ENCODE results near the gene TRIM8. TPM values are rescaled to one million over a fixed set of nuclear protein-coding genes. Genes with fewer than 3 reads are reported as not detected.

The TRIM8 gene
- total RNA-seq, 1 donor from 2014 or later = 30.2 TPM

DNA sequence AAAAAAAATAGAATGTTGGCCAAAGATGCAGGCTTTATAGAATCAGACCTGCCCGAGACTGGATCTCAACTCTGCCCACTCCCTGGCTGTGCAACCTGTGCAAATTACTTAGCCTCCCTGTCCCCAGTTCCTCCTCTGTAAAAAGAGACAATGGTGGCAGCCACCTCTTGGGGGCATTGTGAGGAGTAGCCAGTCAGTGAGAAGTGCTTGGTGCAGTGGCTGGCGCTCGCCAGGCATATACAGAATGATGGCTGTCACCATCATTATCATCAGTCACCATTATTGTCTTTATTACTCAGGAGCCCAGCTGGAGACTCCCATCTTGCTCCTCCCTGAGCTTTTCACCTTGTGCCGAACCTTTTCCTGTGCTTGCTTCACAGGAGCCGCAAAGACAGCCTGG, 29.4 kb upstream of the TRIM8 start:
- no peak for FAIRE-seq
- no peak for DNase-seq (ENCODE audit: low spot score in 2 of 2)

- DNase-seq (ENCODE audit: low spot score in 2 of 2) = no peak
- no peak for FAIRE-seq
Observed at GRCh38 chr10:102615361-102615760, 28.9 kb upstream of the TRIM8 start.

DNA sequence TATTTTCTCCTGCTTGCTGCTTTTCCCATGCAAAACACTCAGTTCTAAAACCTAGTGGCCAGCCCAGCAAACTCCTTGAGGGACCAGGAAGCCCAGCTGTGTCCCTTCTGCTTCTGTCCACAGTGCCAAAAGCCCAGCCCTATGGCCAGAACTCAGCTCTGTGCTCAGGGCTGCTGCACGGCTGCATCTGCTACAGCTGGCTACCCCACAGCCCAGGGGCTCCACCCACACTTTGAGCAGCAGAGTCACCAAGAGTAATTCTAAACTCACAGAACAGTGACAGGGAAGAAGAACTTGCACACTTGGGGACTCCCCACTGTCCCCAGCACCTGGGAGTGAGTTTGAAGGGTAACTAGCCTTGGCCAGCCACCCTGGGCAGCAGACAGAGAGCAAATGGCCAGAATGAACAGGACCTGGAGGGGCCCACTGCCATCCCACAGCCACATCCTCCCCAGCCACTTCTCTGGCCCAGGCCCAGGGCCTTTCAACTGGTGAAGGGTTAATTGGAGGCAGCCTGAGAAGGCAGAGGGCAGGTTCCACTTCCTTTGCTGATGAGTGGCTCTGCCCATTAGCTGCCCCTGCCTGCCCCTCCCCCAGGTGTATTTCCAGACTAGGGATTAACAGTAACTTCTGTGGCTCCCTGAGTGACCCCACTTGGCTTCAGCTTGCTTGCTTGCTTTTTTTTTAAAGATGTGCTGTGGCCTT, 28.1 kb upstream of the TRIM8 start:
- no peak for DNase-seq (ENCODE audit: low spot score in 2 of 2)
- FAIRE-seq = no peak

DNA sequence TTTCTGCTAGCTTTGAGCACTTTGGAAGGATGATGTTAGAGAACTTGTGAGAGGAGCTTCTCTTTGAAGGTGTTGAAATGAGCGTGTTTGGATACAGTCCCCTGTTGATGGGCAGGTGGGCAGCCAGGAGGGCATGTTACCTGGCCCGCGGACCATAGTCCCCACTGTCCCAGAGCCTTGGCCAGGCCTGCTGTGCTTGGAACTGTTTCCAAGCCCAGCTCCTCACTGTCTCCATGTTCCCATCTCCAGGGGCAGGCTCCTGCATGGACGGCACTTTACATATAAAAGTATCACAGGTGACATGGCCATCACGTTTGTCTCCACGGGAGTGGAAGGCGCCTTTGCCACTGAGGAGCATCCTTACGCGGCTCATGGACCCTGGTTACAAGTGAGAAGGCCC, 27.2 kb upstream of the TRIM8 start:
- no peak for FAIRE-seq
- DNase-seq (ENCODE audit: low spot score in 2 of 2) = no peak

- DNase-seq (ENCODE audit: low spot score in 2 of 2) = no peak
- FAIRE-seq = no peak
Observed at GRCh38 chr10:102617816-102618215, 26.5 kb upstream of the TRIM8 start.

- no peak for FAIRE-seq
- DNase-seq (ENCODE audit: low spot score in 2 of 2) = no peak
Observed at GRCh38 chr10:102619281-102619981, 24.8 kb upstream of the TRIM8 start.

DNA sequence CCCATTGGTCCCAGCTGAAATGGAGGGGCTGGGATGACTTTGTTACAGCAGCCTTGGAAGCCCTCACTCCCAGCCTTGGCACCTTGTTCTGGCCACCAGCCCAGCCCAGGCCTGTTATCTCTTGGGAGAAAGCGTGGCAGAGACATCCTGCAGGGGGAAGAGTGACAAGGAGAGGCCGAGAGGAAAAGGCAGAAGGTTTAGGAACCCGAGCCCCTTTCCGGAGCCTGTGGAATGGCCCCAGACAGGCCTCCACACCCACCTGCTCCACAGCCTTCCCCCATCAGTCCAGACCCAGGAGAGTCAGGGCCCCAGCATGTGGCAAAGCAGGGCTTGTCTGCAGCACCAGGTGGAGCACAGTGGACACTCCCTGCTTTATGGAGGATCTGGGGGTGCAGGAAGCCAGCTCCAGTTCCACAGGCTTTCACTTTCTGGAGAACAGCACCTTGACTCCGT, 24.1 kb upstream of the TRIM8 start:
- no peak for DNase-seq (ENCODE audit: low spot score in 2 of 2)

GRCh38 chr10:102620591-102621442, 23.5 kb upstream of the TRIM8 start:
- FAIRE-seq (no peak), DNase-seq (ENCODE audit: low spot score in 2 of 2) (no peak)

More for the DNA sequence above, 24.1 kb upstream of the TRIM8 start:
- FAIRE-seq = no peak

- DNase-seq (ENCODE audit: low spot score in 2 of 2) (peak in 1 of 2 donors; percentile 25), FAIRE-seq (no peak)
Observed at GRCh38 chr10:102621443-102622325, 22.6 kb upstream of the TRIM8 start.

- FAIRE-seq = no peak
Observed at GRCh38 chr10:102624094-102624493, 20.2 kb upstream of the TRIM8 start.

GRCh38 chr10:102624751-102625645, 19.3 kb upstream of the TRIM8 start:
- FAIRE-seq (no peak), DNase-seq (ENCODE audit: low spot score in 2 of 2) (no peak)

More at GRCh38 chr10:102624094-102624493, 20.2 kb upstream of the TRIM8 start:
- no peak for DNase-seq (ENCODE audit: low spot score in 2 of 2)

DNA sequence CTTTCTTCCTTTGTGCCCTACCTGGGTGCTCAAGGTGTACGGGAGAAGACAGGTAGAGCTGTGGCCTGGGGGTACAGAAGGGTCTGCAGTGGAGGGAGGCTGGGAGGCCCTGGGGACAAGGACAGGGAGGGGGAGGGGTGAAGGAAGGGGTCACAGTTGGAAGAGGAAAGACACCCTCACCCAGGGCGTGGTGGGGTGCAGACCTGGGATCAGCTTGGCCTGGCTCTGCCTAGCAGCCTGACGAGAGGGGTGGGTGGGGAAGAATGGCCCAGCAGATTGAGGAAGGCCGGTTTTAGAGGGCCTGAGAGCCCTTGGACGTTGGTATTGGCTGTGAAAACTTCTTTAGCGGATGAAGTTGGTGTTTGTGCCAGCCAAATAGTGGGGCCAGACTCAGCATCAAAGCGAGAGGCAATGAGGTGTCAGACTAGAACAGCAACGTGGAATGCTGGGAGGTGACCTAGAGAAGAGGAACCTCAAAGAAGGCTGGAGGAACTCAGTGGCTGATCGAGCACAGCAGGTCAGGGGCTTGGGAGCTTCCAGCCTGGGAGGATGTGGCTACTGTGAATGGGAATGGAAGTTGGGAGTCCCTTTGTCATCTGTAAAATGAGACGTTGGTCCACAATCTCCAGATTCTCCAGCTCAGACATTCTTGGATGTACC, 18.1 kb upstream of the TRIM8 start:
- FAIRE-seq (no peak), DNase-seq (ENCODE audit: low spot score in 2 of 2) (no peak)

- FAIRE-seq = no peak
- DNase-seq (ENCODE audit: low spot score in 2 of 2) = peak in 1 of 2 donors; percentile 31
Observed at GRCh38 chr10:102627291-102627735, 17.0 kb upstream of the TRIM8 start.

- FAIRE-seq = no peak
- no peak for DNase-seq (ENCODE audit: low spot score in 2 of 2)
Observed at GRCh38 chr10:102627736-102628293, 16.5 kb upstream of the TRIM8 start.

GRCh38 chr10:102628451-102628911, 15.8 kb upstream of the TRIM8 start:
- no peak for FAIRE-seq

DNA sequence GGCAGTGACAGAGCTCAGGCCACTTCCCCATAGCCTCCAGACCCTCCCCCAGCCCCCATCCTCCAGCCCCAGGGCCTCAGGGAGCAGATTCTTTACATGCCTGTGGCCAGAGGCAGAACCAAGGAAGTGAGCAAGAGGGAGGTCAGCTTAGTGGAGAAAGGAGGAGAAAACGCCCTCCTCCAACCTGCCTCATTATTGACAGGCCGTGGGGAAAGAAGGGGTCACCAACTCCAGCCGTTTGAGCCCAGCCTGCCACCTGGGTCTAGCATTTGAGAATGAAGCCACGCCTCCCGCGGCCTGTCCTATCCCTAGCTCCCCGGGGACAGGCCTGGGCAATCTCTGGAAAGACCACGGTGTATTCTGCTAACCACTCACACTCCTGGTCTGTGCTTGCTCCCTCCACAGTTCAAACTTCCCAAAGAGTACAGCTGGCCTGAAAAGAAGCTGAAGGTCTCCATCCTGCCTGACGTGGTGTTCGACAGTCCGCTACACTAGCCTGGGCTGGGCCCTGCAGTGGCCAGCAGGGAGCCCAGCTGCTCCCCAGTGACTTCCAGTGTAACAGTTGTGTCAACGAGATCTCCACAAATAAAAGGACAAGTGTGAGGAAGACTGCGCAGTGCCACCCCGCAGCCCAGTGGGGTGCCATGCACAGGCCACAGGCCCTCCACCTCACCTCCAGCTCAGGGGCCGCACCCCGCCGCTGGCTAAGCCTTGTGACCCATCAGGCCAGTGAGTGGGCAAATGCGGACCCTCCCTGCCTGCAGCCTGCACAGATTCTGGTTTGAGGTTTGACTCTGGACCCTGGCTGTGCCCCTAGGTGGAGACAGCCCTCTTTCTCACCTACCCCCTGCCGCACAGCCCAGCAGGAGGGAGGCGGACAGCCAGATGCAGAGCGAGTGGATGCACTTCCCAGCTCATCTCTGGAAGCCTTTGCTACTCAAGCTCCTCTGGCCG, 14.3 kb upstream of the TRIM8 start:
- DNase-seq (ENCODE audit: low spot score in 2 of 2) = no peak

More at GRCh38 chr10:102628451-102628911, 15.8 kb upstream of the TRIM8 start:
- peak; percentile 56 to 74 for DNase-seq (ENCODE audit: low spot score in 2 of 2)

DNA sequence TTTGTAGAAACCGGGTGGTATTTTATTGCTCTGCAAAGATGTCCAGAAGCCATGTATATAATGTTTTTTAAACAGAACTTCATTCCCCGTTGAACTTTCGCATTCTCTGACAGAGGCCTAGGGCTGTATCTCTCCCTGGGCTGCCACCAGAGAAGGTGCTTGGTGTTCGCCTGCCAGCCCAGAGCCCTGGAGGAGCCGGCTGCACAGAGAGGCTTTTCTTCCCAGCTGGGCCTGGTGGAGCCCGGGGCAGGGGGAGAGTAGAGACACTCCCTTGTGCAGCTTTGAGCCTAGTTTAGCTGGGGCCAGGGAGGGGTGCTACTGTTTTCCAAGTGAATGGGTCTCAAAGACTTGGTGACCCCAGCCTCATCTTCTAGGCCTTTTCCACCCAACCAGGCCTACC, 13.6 kb upstream of the TRIM8 start:
- DNase-seq (ENCODE audit: low spot score in 2 of 2) = no peak
- FAIRE-seq = no peak

More for the DNA sequence above, 14.3 kb upstream of the TRIM8 start:
- no peak for FAIRE-seq

Measured in frontal cortex (tissue), 4 donors.